Loucy (cell line): ENCODE results near the gene TEN1.

Experiments used
- EZH2phosphoT487 ChIP-seq: fragments of 200-600 bp; IDR thresholded peaks from 2 replicates; pipeline ENCODE4 v1.6.1; 2018; ENCODE audit warnings: antibody characterized with exemption, mild to moderate bottlenecking, moderate library complexity, borderline replicate concordance
- TF ChIP-seq, protein P1 (sequence below): fragments of 200-600 bp; sonication (generic); conservative IDR thresholded peaks from 2 replicates; pipeline ENCODE4 v1.5.1; 2014; ENCODE audit warnings: mild to moderate bottlenecking, antibody characterized with exemption, low read length

DNA sequence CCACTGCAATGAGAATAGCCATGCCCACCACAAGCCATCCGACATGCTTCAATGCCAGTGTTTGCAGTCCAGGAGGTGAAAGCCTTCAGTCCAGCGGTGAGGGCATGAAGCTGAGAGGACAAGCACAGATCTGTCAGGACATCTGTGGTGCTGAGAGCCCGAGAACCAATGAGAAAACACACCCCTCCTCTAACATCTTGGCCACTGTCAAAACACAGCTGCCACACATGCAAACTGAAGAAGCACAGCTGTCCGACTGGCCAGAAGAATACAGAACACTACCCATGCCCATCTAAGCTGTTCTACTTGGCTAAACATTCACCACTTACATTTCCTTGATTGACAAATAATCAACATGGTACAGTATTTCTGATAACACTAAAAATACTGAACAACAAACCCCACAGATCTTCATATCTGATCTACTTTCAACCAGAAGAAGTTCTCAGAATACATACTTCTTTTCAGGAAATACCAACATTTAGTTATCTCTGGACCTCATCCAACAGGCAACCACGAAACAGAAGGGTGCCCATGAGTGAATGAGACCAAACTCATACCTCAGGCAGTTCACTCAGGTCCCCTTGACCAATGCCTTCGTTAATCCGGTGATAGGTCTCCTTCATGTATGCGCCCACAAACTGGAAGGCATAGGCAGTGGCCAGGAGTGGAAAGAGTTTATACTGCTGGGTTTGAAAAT lies 28.0 kb upstream of the TEN1 start:
- TF ChIP-seq, protein P1, sequence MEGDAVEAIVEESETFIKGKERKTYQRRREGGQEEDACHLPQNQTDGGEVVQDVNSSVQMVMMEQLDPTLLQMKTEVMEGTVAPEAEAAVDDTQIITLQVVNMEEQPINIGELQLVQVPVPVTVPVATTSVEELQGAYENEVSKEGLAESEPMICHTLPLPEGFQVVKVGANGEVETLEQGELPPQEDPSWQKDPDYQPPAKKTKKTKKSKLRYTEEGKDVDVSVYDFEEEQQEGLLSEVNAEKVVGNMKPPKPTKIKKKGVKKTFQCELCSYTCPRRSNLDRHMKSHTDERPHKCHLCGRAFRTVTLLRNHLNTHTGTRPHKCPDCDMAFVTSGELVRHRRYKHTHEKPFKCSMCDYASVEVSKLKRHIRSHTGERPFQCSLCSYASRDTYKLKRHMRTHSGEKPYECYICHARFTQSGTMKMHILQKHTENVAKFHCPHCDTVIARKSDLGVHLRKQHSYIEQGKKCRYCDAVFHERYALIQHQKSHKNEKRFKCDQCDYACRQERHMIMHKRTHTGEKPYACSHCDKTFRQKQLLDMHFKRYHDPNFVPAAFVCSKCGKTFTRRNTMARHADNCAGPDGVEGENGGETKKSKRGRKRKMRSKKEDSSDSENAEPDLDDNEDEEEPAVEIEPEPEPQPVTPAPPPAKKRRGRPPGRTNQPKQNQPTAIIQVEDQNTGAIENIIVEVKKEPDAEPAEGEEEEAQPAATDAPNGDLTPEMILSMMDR, result no peak
- TF ChIP-seq EZH2phosphoT487, result no peak
